Effector memory CD4-positive, alpha-beta T cell (primary cell): ENCODE results near the gene AFAP1L1.

Experiments used
- DNase-seq, 3 donors: peaks; one replicate each; pipeline ENCODE4 v3.0.0-alpha.2; 2020
- H3K27ac ChIP-seq: 2 replicates; pipeline ENCODE4 v1.7.0; 2013; ENCODE audit warnings: mild to moderate bottlenecking, low read length, moderate library complexity; ENCODE audit not compliant: insufficient read depth, poor library complexity, severe bottlenecking
- H3K27me3 ChIP-seq: replicated peaks from 2 replicates; pipeline ENCODE4 v1.7.0; 2013; ENCODE audit warnings: mild to moderate bottlenecking, low read length; ENCODE audit not compliant: insufficient read depth, control insufficient read depth, poor library complexity, severe bottlenecking
- H3K36me3 ChIP-seq: 2 replicates; pipeline ENCODE4 v1.7.0; 2013; ENCODE audit warnings: mild to moderate bottlenecking, low read length, moderate library complexity; ENCODE audit not compliant: control insufficient read depth, insufficient read depth
- H3K4me1 ChIP-seq: 2 replicates; pipeline ENCODE4 v1.7.0; 2013; ENCODE audit warnings: low read length, mild to moderate bottlenecking; ENCODE audit not compliant: control insufficient read depth, insufficient read depth, poor library complexity, severe bottlenecking
- H3K4me3 ChIP-seq: 2 replicates; pipeline ENCODE4 v1.7.0; 2013; ENCODE audit warnings: low read length, low read depth, mild to moderate bottlenecking; ENCODE audit not compliant: insufficient read depth, poor library complexity, severe bottlenecking
- H3K9me3 ChIP-seq: 2 replicates; pipeline ENCODE4 v1.7.0; 2013; ENCODE audit warnings: mild to moderate bottlenecking, low read length, moderate library complexity; ENCODE audit not compliant: control insufficient read depth

Gene AFAP1L1

DNA sequence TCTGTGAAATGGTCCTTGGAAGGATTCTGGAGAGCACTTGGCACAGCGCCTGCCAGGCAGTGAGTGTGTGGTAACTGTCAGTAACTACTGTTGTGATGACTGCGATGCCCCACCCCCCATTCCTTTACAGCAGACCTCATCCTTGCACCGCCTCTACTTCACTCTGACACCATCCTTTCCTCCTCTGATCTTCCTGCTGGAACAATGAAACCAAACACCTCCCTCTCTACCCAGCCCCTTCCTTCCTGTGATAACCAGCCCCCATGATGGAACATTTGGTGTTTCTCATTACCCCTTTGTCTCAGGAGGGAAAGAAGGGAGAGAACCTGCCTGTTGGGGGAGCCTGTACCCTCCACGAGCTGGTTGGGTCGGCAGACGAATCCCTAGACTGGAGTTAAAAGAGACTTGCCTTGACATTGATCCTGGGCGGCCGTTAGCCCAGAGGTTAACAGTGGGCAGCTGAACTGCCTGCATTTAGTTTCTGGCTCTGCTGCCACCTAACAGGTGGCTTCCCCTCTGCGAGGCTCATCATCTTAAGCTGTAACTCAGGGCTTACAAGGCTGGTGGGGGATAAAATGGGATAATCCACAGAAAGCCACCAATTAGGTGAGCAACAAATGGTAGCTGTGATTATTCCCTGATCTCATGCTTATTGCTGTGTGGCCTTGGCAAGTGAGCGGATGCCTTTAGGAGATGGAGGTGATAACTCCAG is 39.4 kb downstream of the AFAP1L1 start:
- Histone ChIP-seq H3K9me3 (no peaks in the 10 kb centered on the region), H3K27me3 (no peaks in the 10 kb centered on the region), H3K4me3 (no peak overlapping the region), H3K27ac (no peak overlapping the region), H3K36me3 (no peaks in the 10 kb centered on the region), H3K4me1 (no peaks in the 10 kb centered on the region)
- no peak for DNase-seq

- no peak overlapping the region for H3K27ac ChIP-seq
- no peaks in the 10 kb centered on the region for H3K9me3 ChIP-seq
- no peak for DNase-seq
- no peaks in the 10 kb centered on the region for H3K4me1 ChIP-seq
- no peak overlapping the region for H3K4me3 ChIP-seq
- no peaks in the 10 kb centered on the region for H3K36me3 ChIP-seq
- no peaks in the 10 kb centered on the region for H3K27me3 ChIP-seq
Observed at GRCh38 chr5:149313151-149313841, 41.6 kb downstream of the AFAP1L1 start.

DNA sequence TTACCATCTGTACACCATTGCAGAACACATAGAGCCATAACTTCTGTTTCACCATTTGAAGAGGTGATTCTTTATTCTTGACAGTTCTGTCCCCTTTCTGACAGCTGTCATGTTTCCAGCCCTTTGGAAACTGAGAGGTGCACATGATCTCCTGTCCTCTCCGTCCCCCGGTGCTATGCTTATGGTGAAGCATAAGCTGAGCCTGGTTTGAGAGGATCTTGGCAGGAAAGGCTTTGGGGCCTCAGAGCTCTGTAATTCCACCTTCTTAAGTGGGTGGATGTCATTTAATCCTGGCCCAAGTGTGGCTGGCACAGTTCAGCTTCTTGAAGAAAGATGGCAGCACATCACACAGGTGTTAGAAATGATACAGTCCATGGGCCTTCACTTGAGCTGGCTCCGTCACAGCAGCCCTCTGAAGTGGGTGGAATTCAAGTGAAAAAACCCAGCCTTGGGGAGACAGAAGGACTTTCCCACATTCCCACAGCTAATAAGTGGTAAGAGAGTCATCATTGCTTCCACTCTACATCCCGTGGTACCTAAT is 43.0 kb downstream of the AFAP1L1 start:
- no peak overlapping the region for H3K27ac ChIP-seq
- no peaks in the 10 kb centered on the region for H3K9me3 ChIP-seq
- no peak overlapping the region for H3K4me3 ChIP-seq
- H3K36me3 ChIP-seq = no peaks in the 10 kb centered on the region
- H3K4me1 ChIP-seq = no peaks in the 10 kb centered on the region
- no peak for DNase-seq
- H3K27me3 ChIP-seq = no peaks in the 10 kb centered on the region

DNA sequence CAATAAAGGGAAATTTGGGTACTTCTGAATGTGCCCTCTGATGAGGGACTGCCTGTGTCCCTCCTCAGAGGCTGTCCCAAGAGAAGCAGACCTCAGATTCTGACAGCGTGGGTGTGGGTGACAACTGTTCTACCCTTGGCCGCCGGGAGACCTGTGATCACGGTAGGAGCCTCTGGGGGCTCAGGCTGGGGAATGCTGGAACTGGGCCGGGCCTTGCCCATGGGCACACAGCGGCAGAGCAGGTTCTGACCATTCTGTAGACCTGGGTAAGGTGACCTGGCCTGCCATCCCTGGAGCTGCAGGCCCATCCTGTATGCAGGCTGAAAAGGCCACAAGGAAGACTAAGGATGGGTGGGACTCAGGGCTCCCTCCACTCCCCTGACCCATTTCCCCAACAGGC is 44.1 kb downstream of the AFAP1L1 start:
- Histone ChIP-seq H3K4me3 (no peak overlapping the region), H3K36me3 (no peaks in the 10 kb centered on the region), H3K9me3 (no peaks in the 10 kb centered on the region), H3K4me1 (no peaks in the 10 kb centered on the region), H3K27ac (no peak overlapping the region), H3K27me3 (no peaks in the 10 kb centered on the region)
- DNase-seq = no peak

- no peaks in the 10 kb centered on the region for H3K36me3 ChIP-seq
- H3K9me3 ChIP-seq = no peaks in the 10 kb centered on the region
- DNase-seq = peak in 2 of 3 donors; percentile 3 to 17
- H3K27ac ChIP-seq = no peak overlapping the region
- no peaks in the 10 kb centered on the region for H3K4me1 ChIP-seq
- no peaks in the 10 kb centered on the region for H3K27me3 ChIP-seq
- no peak overlapping the region for H3K4me3 ChIP-seq
Observed at GRCh38 chr5:149317281-149318048, 45.8 kb downstream of the AFAP1L1 start.

- H3K4me1 ChIP-seq = no peaks in the 10 kb centered on the region
- no peaks in the 10 kb centered on the region for H3K36me3 ChIP-seq
- no peak overlapping the region for H3K27ac ChIP-seq
- H3K4me3 ChIP-seq = no peak overlapping the region
- no peaks in the 10 kb centered on the region for H3K9me3 ChIP-seq
- no peak for DNase-seq
- H3K27me3 ChIP-seq = no peaks in the 10 kb centered on the region
Observed at GRCh38 chr5:149319174-149319573, 47.5 kb downstream of the AFAP1L1 start.

DNA sequence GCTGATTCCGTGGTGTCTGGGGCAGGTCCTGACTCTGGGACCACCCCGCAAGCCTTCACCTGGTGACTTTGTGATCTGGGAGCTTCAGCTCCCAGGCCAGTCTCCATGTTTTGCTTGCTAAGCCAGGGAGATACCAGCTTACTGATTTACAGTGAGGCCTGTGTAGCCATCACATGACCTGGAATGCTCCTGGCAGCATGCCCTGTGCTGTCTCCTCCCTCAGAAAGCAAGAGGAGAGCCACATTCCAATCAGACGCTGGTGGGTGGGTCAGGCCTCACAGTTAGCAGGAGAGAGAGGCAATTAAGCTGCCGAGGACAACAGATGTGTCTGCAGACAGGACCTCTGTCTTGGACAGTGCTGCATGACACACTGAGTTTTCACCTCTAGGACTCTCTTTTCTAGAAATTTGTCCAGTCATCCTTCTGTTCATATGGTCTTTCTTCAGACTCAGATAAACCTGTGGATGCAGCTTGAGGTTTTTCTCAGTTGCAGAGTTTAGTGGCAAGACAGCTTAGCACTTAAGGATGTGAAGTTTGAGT is 49.2 kb downstream of the AFAP1L1 start:
- Histone ChIP-seq H3K9me3 (no peaks in the 10 kb centered on the region), H3K4me1 (no peaks in the 10 kb centered on the region), H3K4me3 (no peak overlapping the region), H3K27me3 (no peaks in the 10 kb centered on the region), H3K36me3 (no peaks in the 10 kb centered on the region), H3K27ac (no peak overlapping the region)
- DNase-seq = no peak

DNA sequence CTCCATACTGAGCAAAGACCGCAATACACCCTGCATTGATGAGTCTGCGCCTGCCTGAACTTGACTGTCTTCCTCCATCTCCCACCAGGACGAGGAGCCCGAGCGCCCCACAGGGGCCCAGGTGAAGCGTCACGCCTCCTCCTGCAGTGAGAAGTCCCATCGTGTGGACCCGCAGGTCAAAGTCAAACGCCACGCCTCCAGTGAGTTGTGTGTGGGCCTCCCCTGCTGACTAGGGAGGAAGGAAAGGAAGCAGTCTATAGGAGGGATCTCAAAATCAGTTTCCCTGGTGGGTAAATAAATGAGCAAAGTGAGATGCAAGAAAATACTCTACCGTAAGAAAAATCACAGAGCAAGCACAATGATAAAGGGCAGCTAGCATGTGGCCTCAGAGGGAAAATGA is 50.9 kb downstream of the AFAP1L1 start:
- no peaks in the 10 kb centered on the region for H3K9me3 ChIP-seq
- no peak for DNase-seq
- no peaks in the 10 kb centered on the region for H3K4me1 ChIP-seq
- no peak overlapping the region for H3K27ac ChIP-seq
- H3K36me3 ChIP-seq = no peaks in the 10 kb centered on the region
- H3K27me3 ChIP-seq = no peaks in the 10 kb centered on the region
- H3K4me3 ChIP-seq = no peak overlapping the region

GRCh38 chr5:149323210-149323609 is 51.6 kb downstream of the AFAP1L1 start:
- DNase-seq = no peak
- Histone ChIP-seq H3K27me3 (no peaks in the 10 kb centered on the region), H3K4me1 (no peaks in the 10 kb centered on the region), H3K27ac (no peak overlapping the region), H3K4me3 (no peak overlapping the region), H3K9me3 (no peaks in the 10 kb centered on the region), H3K36me3 (no peaks in the 10 kb centered on the region)
